ENCODE results near the gene OR2G3.

The OR2G3 gene

DNA sequence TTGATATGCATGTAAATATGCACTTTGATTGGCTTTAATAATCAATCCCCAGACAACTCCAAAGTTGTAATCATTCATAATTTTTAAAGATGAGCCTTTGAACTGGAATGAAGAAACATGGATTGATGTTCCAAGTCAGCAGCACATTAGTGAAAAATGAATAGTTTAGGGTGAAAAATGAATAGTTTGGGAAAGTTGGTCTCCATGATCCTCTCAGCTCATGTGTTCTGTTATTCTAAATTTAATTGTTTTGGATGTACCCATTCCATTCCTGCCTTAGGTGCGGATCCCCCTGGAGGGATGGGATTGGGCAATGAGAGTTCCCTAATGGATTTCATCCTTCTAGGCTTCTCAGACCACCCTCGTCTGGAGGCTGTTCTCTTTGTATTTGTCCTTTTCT is at the start of gene OR2G3:
Gene OR2G3, plus strand, starts transcription at position 301 of the 400 bp plus-strand sequence. Its CDS starts 0 bp downstream, at position 301.
- DNase-seq = no peak

DNA sequence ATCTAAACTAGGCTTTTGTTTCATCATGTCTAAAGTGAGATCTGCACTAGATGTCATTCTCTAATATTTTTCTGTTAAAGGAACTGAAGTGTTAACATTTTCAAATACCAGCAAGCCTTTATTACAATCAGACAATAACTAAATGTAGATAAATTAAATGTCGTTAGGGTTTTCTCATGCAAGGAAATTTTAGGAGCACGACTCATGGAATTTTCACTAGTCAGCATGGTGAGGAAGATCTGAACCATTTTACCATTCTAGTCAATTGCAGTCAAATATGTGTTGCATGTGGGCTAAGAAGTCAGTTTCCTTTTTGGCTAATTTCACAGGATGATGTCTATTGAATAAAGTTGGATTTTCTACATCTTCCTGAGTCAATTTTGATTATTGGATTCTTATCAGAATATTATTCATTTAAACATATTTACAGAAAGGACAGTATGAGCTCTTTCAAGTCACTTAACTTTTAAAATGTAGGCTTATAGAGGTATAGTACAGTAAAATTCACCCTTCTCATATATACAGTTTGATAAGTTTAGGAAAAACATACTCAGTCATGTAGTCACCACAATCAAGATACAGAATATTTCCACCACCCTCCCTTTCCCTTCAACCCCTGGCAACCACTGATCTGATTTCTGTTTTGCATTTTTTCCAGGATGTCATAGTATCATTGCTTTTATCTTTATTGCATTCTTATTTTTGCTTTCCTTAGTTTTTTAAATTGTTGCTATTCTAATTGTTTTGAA is 47.3 kb upstream of the OR2G3 start:
- no peak for DNase-seq

DNA sequence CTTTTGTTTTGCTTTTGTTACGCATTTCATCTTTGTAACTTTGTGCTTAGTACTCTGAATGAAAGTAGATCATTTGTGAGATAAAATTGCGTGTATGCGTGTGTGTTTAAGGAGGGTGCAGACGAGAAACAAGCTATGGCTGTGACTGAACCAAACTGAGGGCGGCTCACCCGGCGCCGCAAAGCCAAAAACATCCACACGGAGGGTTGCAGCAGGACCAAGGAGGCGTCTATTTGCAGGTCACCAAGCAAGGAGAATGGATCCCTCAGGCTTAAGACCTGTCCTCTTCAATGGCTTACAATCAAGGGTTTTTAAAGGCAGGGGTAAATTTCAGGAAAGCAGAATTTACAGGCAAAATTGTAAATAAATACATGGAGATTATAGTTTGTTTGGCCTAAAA is 43.7 kb upstream of the OR2G3 start:
- no peak for DNase-seq

DNA sequence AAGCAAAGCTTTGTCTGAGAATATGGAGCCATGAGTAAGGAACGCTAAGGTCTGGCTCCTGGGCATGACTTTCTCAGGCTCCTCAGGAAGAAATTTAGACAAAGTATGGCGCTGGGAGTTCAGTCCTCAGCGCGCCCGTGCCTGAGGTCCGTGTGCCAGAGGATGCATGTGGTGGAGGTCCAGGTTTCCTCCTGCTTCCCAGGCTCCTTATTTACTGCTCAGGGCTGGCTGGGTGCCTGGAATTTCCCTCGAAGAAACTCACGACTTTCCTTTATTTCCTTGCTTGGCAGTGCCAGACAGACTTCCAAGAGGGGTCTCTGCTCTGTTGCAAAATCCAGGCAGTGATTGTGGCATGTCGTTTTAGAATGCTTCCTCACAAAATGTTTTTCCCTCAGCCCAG is 43.2 kb upstream of the OR2G3 start:
- no peak for DNase-seq

DNA sequence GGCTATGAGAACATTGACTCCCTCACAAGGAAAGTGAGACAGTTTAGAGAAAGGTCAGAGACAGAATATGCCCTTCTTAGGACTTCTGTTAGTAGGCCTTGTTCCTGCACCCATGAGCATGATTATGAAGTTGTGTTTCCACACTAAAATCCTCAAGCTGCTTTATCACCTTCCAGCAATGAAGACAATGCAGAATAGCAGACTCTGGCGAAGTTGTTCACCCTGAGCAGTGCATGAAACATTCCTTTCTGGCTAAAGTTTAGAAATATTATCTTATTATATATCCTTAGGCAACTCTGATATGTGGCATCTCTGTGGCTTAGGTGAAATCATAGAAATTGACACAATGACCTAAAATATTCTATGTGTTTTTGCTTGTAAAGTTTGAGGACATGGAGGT is 31.1 kb upstream of the OR2G3 start:
- no peak for DNase-seq

DNA sequence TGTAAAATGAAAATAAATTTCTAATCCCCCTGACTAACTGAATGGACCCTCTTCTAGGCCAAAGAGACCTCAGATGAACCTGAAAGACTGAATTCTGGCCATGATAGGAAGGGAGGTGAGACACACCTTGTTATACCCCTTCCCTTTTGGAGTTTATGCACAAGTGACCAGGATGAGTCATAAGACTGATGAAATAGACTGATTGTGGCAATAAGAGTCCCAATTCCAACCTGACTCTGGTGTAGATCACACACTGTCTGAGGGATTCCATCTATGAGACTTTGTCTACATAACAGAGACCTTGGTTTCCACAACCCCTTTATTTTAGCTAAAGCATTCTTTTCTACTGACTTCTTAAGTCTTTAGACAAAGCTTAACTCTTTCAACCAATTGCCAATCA is 30.7 kb upstream of the OR2G3 start:
- DNase-seq = no peak

DNA sequence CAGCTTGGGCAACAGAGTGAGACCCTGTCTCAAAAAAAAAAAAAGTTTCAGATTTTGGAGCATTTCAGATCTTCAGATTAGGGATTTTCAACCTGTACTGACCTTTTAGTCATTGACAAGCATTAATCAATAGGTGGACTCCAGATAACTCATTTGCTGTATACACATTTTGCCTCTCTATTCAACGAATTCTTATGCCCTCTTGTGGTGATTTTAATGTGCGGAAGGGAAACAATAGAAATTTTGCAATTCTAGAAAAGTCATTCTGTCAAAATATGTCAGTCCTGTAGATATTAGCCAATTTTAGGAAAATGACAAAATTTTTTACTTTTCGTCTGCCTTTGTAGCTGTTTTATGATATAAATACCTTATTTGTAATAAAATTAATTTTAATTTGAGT is 28.9 kb upstream of the OR2G3 start:
- no peak for DNase-seq

DNA sequence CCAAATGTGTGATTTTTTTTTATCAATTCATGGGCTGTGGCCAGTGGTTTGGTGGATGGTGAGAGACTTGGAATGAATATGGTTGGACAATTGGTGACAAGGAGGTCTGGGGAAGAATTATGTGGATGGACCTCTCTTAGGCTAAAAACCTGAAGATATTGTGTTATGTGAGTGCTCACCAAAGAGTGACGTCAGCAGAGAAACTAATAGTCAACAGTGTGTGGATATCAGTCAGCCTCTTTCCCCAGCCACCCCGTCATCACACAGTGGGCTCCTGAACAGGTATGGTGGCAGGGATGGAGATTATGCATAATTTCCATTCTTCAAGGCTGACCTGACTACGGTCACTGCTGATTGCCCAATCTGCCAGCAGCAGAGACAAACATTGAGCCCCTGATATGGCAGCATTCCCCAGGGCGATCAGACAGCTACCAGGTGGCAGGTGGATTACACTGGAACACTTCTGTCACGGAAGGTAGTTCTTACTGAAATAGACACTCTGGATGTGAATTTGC is 26.4 kb upstream of the OR2G3 start:
- DNase-seq = no peak

DNA sequence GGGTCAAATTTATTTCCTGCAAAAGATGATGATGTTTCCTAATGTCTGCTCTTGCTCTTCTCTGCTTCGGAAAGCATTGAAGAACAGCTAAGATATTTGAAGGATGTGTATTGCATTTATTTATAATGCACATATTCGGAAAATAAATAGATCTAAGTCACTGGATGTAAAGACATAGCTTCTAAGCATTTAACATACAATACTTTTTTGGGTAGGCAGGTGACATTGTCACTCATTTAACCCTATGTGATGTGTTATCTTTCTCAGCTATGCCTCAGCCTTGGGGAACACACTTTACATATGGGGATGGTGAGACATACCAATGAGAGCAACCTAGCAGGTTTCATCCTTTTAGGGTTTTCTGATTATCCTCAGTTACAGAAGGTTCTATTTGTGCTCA is 17.3 kb upstream of the OR2G3 start, which contains the start of gene OR2G2:
Gene OR2G2, plus strand, starts transcription at position 301 of the 400 bp plus-strand sequence. Its CDS starts 0 bp downstream, at position 301.
- DNase-seq = no peak

DNA sequence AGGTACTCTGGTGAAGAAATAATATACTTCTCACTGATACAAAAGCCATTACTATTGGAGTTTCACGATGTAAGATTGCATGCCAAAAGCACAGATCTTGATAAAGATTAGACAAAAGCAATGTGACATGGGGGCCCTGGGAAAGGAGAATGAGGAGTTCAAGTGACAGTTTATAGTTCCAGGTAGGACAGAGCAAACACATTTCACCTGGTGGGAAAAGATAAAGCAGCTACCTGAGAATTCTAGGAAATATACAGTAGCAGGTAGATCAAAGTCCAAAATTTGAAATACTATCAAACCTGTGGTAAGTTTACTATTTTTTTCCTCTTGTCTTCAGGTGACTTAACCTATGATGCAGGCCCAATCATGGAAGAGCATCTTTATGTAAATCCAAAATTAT is 8.0 kb downstream of the OR2G3 start:
- DNase-seq = no peak

DNA sequence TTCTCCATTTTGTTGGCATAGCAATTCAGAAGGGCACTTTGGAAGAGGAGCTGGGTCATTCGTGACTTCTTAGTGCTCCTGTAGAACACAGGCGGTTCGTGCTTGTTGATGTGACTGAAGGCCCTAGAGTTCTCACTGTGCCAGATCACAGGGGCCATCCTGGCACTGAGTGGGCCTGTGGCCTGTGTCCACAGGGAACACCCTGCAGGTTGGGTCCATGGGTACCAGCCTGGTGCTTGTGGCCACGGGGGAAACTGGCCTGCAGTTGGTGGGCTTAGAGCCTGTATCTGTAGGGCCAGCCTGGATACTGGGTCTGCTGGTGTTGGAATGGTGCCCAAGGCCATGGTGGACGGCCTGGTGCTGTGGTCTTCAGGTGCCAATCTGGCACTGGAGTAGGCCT is 9.2 kb downstream of the OR2G3 start:
- no peak for DNase-seq

DNA sequence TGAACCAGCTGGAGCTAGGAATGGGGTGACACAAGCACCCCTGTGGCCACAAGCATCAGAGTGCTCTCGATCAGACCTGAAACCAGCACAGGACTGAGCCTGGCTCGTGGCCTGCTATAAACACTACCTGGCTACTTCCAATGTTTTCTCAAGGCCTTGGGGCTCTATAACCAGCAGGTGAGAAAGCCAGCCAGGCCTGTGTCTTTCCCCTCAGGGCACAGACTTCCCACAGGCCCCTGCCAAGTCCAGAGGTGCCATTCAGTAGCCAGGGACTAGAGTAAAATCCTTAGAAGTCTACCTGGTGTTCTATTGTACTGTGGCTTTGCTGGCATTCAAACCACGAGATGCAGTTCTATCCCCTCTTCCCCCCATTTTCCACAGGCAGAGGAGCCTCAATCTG is 22.6 kb downstream of the OR2G3 start:
- DNase-seq = no peak

DNA sequence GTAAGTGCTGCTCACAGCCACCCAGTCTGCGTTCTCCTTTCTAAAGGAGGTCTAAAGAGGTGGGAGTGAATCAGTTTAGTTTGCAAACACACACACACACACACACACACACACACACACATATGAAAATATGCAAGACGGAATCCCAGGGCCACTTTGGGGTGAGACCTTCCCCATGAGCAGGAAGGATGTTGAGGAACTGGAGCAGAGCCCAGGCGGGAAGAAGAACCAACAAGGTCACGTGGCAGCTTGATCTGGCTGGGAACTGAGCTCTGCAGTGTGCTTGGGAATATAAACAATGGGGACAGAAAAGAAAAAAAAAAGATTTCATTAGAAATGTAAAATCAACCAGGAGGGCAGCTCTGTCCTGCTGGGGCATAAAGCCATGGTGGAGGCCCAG is 32.6 kb downstream of the OR2G3 start:
- no peak for DNase-seq

DNA sequence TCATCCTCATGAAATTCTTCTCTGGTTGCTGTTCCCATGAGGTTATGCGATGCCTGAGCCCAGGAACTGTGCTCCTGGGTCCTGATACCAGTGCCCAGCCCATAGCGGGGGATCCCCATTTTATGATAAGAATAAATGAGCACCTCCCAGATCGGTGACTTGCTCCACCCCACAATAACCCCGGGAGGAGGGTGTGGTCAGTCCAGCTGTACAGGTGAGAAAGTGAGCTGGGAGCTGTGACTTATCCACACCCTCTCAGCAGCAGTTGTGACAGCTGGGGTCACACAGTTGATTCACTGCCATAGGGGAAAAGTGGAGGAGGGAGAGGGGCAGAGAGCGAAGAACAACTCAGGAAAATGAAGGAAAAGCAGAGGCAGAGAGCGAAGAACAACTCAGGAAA is 33.4 kb downstream of the OR2G3 start:
- no peak for DNase-seq

DNA sequence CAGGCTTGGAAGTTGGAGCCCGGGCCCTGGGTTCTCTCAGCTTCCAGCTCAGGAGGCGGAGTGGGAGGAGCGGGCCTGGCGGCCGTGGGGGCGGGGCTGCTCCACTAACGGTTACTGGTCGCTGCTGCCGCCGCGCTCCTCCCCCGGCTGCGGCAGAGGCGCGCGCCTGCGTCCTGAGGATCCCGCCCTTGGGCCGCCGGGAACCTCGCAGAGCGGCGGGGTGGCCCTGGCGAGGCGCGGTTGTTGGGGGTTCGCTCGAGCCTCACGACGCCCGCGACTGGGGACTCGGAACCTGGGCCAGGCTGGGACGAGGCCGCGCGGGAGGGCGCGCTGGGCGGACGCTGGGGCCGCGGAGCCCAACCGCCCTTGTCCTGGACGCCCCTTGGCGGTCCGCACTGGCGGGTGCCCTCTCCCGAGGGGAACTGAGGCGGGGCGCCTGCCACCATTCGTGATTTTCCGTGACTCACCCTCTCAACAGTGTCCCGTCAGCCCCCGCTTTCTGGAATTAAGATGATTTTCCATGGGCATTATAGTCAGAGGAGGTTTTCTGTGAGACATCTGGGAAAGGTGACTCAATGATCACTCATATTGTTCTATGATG is 34.1 kb downstream of the OR2G3 start:
- no peak for DNase-seq

DNA sequence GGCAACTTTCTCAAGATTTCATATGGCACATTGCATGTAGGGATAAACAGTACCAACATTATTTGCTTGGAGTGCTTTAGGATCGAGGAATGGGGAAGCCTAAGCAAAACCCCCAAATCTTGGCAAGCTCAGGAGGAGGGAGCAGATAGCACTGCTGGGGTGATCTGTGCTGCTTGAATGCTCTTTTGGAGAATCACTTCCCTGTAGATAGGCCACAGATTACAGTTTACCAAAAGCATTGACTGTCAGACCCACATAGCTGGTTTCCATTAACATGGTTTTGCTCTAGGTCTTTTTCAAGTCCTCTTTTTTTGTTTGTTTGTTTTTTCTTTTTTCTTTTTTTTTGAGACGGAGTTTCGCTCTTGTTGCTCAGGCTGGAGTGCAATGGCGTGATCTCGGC is 37.4 kb downstream of the OR2G3 start:
- no peak for DNase-seq

DNA sequence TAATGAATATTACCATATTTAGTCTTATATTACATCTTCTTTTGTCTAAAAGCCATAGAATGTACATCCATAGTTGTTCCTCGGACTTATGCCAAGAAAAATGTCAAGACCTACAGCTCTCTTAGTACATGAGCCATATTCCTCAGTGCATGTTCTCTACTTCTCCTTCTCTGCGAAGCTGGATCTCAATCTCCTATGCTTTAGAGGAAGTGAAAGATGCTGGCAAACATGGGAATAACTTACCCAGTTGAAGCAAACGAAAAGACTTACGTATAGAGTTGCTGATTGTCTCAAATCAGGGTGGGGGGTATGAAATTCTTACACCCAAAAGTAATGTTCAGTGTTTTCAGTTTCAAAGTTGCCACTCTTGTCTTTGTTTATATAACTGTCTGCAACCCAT is 41.5 kb downstream of the OR2G3 start:
- DNase-seq = no peak

DNA sequence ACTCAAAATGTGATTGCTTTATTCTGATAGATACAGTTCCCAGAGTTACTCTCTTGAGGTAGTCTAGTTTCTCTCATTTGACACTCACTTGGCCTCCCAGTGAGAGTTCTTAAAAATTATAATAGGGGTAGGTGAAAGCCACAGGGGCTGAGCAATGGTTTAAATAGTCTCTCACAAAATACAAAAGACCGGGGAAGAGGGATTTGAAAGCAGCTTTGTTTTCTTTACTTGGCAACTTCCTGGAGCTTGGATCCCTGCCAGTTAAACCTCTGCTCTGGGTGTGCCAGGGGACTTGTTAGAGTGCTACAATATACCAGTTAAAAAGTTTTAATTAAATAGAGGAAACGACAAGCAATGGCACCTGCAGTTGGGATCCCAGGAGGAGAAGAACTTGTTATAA is 42.5 kb downstream of the OR2G3 start:
- peak; percentile 32 for DNase-seq

DNA sequence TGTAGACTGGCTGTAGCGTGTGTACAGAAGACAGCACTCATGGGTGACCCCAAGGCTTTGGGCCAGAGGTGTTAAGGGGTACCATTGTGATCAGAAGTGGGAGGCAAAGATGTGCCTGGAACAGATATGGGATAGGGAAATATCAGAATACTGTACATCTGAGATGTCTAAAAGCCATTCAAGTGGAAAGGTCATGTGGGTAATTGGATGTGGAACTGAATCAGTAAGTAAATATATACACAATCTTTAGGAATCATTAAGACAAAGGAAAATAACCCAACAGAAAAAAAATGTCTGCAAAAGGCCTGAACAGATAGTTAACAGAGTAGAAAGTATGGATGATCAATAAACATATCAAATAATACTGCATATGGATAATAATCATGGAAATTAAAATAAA is 47.7 kb downstream of the OR2G3 start:
- DNase-seq = no peak
